Measurements from ENCODE around the gene DHRS9.

DHRS9 gene

GRCh38 chr2:169069341-169069740 is at the start of gene DHRS9:
DHRS9 (plus strand) TSS chr2:169069563; CDS start chr2:169081582, 12,019 bp downstream.
- no peak for TF ChIP-seq ZNF274 (IDR thresholded peaks at IDR 0.05; ENCODE audit: low read depth, low read length)
- H3K4me3 ChIP-seq (ENCODE audit: low read length) = no peak within 1 kb of the TSS

- TF ChIP-seq ZNF274 (IDR thresholded peaks at IDR 0.05; ENCODE audit: low read depth, low read length) = no peak
- H3K4me3 ChIP-seq (ENCODE audit: low read length) = no peak overlapping the region
Measured at GRCh38 chr2:169023161-169023560, 46.2 kb upstream of the DHRS9 start.

- no peak overlapping the region for H3K4me3 ChIP-seq (ENCODE audit: low read length)
- no peak for TF ChIP-seq ZNF274 (IDR thresholded peaks at IDR 0.05; ENCODE audit: low read depth, low read length)
Measured at GRCh38 chr2:169026056-169026455, 43.3 kb upstream of the DHRS9 start.

GRCh38 chr2:169027234-169027633 is 42.1 kb upstream of the DHRS9 start:
- TF ChIP-seq ZNF274 (IDR thresholded peaks at IDR 0.05; ENCODE audit: low read depth, low read length) = no peak
- no peak overlapping the region for H3K4me3 ChIP-seq (ENCODE audit: low read length)

- no peak for TF ChIP-seq ZNF274 (IDR thresholded peaks at IDR 0.05; ENCODE audit: low read depth, low read length)
- H3K4me3 ChIP-seq (ENCODE audit: low read length) = no peak overlapping the region
Measured at GRCh38 chr2:169029341-169029740, 40.0 kb upstream of the DHRS9 start.

- no peak for TF ChIP-seq ZNF274 (IDR thresholded peaks at IDR 0.05; ENCODE audit: low read depth, low read length)
- H3K4me3 ChIP-seq (ENCODE audit: low read length) = no peak within 1 kb of the TSS
Measured at GRCh38 chr2:169031202-169031601, 38.2 kb upstream of the DHRS9 start, which contains the start of gene ABCB11. ABCB11 (minus strand) TSS chr2:169031324; CDS start chr2:169018125, 13,199 bp downstream.

GRCh38 chr2:169034256-169034655 is 35.1 kb upstream of the DHRS9 start:
- no peak overlapping the region for H3K4me3 ChIP-seq (ENCODE audit: low read length)

GRCh38 chr2:169034984-169035544 is 34.3 kb upstream of the DHRS9 start:
- H3K4me3 ChIP-seq (ENCODE audit: low read length) = no peak overlapping the region
- TF ChIP-seq ZNF274 (IDR thresholded peaks at IDR 0.05; ENCODE audit: low read depth, low read length) = no peak

More at GRCh38 chr2:169034256-169034655, 35.1 kb upstream of the DHRS9 start:
- no peak for TF ChIP-seq ZNF274 (IDR thresholded peaks at IDR 0.05; ENCODE audit: low read depth, low read length)

GRCh38 chr2:169035887-169036286 is 33.5 kb upstream of the DHRS9 start:
- H3K4me3 ChIP-seq (ENCODE audit: low read length) = no peak overlapping the region
- no peak for TF ChIP-seq ZNF274 (IDR thresholded peaks at IDR 0.05; ENCODE audit: low read depth, low read length)

- no peak overlapping the region for H3K4me3 ChIP-seq (ENCODE audit: low read length)
- no peak for TF ChIP-seq ZNF274 (IDR thresholded peaks at IDR 0.05; ENCODE audit: low read depth, low read length)
Measured at GRCh38 chr2:169036736-169037440, 32.5 kb upstream of the DHRS9 start.

- TF ChIP-seq ZNF274 (IDR thresholded peaks at IDR 0.05; ENCODE audit: low read depth, low read length) = no peak
- H3K4me3 ChIP-seq (ENCODE audit: low read length) = no peak overlapping the region
Measured at GRCh38 chr2:169038338-169038757, 31.0 kb upstream of the DHRS9 start.

- no peak overlapping the region for H3K4me3 ChIP-seq (ENCODE audit: low read length)
- no peak for TF ChIP-seq ZNF274 (IDR thresholded peaks at IDR 0.05; ENCODE audit: low read depth, low read length)
Measured at GRCh38 chr2:169039702-169040101, 29.7 kb upstream of the DHRS9 start.

GRCh38 chr2:169041594-169041993 is 27.8 kb upstream of the DHRS9 start:
- no peak for TF ChIP-seq ZNF274 (IDR thresholded peaks at IDR 0.05; ENCODE audit: low read depth, low read length)
- H3K4me3 ChIP-seq (ENCODE audit: low read length) = no peak overlapping the region

GRCh38 chr2:169042856-169043255 is 26.5 kb upstream of the DHRS9 start:
- TF ChIP-seq ZNF274 (IDR thresholded peaks at IDR 0.05; ENCODE audit: low read depth, low read length) = no peak
- H3K4me3 ChIP-seq (ENCODE audit: low read length) = no peak overlapping the region

- H3K4me3 ChIP-seq (ENCODE audit: low read length) = no peak overlapping the region
- TF ChIP-seq ZNF274 (IDR thresholded peaks at IDR 0.05; ENCODE audit: low read depth, low read length) = no peak
Measured at GRCh38 chr2:169046440-169047151, 22.8 kb upstream of the DHRS9 start.

All from GM08714 (cell line).